Stimulated activated naive CD8-positive, alpha-beta T cell treated with anti-CD3 and anti-CD28 coated beads, Interleukin-15, Interleukin-2, amounts not matched to agents 100 ng/mL and 50 ng/mL, for 24 hours (primary cell): ENCODE measurements around the gene CXorf65.
A peak's percentile ranks its signal among the peaks of the same experiment; 100 is the strongest.

ENCODE experiments used
- H3K27ac Mint-ChIP-seq: one replicate; pipeline ENCODE4 v1.8.0; 2021; ENCODE audit warnings: mild to moderate bottlenecking, mixed read lengths
- H3K27me3 Mint-ChIP-seq: one replicate; pipeline ENCODE4 v1.8.0; 2021; ENCODE audit warnings: mixed read lengths
- H3K36me3 Mint-ChIP-seq: one replicate; pipeline ENCODE4 v1.8.0; 2021; ENCODE audit warnings: low read depth, mixed read lengths
- H3K4me1 Mint-ChIP-seq: one replicate; pipeline ENCODE4 v1.8.0; 2021; ENCODE audit warnings: low read depth, mixed read lengths
- H3K4me3 Mint-ChIP-seq: one replicate; pipeline ENCODE4 v1.8.0; 2021; ENCODE audit warnings: mild to moderate bottlenecking, mixed read lengths
- H3K9me3 Mint-ChIP-seq: one replicate; pipeline ENCODE4 v1.8.0; 2021; ENCODE audit warnings: mixed read lengths

The CXorf65 gene

DNA sequence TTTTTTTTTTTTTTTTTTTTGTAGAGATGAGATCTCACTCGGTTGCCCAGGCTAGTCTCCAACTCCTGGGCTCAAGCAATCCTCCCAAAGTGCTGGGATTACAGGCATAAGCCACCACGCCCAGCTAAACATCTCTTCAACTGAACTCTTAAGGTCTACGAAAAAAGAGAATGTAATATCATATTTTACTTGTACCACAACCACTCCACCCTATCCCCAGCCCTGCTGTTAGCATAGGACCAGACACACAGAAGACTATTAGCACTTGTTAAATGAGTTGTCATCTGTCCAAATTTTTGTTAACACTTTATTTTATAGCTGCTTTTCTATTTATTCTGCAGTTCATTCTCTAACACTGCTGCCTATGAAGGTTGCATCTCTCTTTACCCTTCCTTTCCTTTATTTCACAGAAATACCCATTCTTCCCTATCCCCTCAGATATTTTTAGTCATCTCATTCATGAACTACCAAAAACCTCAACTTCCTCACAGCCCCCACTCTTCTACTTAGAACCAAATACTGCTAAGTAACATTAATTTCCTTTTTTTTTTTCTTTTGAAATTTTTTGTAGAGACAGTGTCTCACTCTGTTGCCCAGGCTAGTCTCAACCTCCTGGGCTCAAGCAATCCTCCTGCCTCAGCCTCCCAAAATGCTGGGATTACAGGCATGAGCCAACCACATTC lies 48.6 kb downstream of the CXorf65 start:
- H3K4me1 Mint-ChIP-seq, result peaks cover 35% of the 10 kb centered on the region
- H3K9me3 Mint-ChIP-seq, result no peaks in the 10 kb centered on the region
- H3K36me3 Mint-ChIP-seq, result peaks cover 39% of the 10 kb centered on the region
- no peaks in the 10 kb centered on the region for H3K27me3 Mint-ChIP-seq
- H3K27ac Mint-ChIP-seq, result peak overlapping the region; percentile 83
- H3K4me3 Mint-ChIP-seq, result no peak overlapping the region

- Mint-ChIP-seq H3K4me1 (peaks cover 35% of the 10 kb centered on the region), H3K27me3 (no peaks in the 10 kb centered on the region), H3K27ac (no peak overlapping the region), H3K4me3 (no peak overlapping the region), H3K36me3 (peaks cover 32% of the 10 kb centered on the region), H3K9me3 (no peaks in the 10 kb centered on the region)
Observed at GRCh38 chrX:71056867-71057266, 49.7 kb downstream of the CXorf65 start.
